GM18505 (cell line): ENCODE data around the gene TRIM40.

Source experiments
- ATAC-seq: cut with Tn5 transposase; IDR thresholded peaks from one replicate; pipeline ENCODE4 v1.9.1; 2021; ENCODE audit not compliant: unreplicated experiment
- POLR2A ChIP-seq: IDR thresholded peaks from 4 replicates; pipeline ENCODE4 v1.6.1; 2011; ENCODE audit warnings: borderline replicate concordance; ENCODE audit not compliant: insufficient read depth, insufficient read length; ENCODE audit errors: extremely low read depth

The TRIM40 gene

DNA sequence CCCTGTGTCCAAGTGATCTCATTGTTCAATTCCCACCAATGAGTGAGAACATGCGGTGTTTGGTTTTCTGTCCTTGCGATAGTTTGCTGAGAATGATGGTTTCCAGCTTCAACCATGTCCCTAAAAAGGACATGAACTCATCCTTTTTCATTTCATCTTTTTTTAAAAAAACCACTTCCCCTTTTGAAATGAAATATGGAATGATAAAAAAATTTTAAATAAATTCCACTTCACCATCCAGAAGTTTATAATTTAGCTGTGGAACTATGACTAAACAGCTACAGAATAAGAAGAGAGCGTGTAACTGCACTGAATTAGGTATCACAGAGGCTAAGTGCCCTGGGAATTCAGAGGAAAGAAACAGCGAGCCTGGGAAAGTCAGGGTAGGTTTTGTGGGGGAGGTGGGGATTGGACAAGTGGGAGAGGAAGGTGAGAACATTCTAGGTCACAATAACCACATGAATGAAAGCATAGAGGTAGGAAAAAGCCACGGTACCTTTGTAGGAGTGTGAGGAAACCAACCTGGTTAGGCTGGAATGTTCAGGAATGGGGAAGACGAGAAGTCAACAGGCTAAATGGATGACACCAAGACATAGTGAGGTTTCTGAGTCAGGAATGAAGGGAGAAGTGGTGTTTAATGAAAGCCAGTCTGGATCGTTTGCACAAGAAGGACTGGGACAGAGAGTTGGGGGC is 14.1 kb downstream of the TRIM40 start:
- ATAC-seq = no peak
- no peak for TF ChIP-seq POLR2A

DNA sequence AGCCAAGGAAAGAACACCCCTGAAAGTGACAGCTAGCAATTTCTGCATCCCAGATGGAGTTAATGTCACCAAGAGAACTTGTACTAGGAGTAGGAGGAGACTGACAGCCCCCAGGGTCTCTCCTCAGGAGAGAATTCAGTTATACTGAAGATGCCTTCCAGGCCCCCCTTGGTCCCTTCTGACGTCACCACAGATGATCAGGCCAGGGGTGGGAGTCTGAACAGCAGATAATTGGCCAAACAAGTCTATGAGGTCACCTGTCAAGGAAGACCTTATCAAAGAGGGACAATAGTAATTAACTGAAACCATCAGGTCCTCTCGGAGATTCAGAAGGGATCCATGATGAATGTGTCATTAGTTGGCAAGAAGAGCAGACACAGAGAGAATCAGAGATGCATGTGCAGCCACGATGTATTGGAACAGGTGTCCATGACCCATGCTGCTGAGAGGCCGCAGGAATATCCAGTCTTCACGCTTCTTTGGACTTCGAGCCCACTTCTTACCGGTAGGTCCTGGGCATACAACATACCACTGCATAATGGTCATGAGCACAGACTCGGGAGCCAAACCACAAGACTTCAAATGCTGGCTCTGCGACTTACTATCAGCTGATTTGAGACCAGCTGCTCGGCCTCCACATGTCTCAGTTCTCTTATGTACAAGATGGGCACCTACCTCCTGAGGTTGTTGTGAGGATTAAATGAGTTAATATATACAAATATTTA is 14.9 kb downstream of the TRIM40 start:
- ATAC-seq = no peak
- TF ChIP-seq POLR2A = no peak

DNA sequence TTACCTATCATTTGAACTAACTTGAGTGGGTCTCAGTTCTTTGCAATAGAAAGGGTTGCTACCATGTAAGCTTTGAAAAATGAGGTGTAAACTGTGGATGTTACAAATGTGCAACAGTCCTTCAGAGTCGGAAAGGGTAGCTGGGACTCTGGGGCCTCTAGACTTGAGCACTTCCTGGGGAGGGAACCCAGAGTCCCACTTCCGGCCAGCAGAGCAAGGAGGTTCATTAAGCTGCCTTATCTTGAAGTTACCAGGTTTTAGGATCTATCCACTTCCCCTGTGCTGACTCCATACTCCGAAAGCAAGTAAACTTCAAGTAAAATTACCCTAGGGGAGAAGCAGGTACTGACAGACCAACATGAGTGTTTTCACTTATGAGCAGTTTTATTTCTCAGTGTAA is 15.6 kb downstream of the TRIM40 start:
- no peak for ATAC-seq
- no peak for TF ChIP-seq POLR2A

DNA sequence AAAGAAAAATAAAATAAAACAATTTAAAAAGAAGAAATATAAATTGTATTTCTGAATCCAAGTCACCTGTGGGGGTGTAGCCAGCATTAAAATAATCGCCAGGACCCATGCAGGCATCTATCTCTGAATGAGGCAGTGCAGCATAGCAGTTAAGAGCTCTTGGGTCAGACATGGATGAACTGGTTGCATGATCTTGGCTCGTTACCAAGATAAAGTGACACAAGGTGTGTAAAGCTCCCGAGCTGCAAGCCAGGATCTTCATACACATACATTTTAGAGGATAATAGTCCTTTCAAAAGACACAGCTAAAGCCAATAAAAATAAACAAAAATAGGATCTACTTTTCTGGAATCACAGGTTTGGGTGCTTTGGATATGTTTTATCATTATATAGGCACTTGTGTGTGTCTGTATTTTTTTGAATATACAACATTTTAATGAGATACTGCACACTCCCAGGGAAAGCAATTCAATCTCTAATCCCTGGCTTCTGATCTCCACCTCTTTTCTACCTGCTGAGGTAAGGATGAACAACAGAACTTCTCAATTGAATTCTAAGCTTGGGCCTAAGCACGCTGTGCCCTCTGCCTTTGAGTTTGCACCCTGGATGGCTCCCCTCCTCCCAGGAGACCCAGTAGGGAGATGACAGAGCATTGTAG is 16.2 kb downstream of the TRIM40 start:
- no peak for TF ChIP-seq POLR2A

DNA sequence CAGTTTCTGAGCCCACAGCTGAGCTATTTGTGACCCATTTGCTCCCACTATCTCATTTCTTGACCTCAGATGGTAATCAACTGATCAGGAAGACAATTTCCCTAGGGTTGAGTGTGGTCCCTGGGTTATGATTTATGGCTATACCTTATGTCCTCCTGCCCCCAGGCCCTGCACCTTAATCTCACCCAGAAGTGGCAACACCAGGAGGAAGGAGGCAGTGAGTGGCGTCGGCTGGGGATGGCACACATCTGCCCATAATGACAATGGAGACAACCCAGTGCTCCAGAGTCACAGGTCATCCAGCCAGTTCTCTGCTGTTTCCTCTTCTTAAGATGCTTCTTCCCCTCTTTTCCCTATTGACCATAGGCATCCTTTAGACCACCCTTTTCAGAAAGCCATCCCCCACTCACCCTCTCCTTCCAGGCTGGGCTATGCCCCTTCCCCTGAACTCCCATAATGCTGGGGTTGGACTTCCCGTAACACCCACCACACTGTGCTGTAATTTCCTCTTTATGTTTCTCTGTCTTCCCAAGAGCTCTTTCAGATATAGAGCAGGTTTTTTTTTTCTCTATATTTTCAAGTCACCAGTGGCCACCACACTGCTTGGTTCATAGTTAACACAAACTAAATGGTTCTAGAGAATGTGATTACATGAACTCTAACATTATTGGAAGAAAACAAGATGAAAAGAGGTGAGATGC is 17.1 kb downstream of the TRIM40 start:
- no peak for ATAC-seq

More for the DNA sequence above, 16.2 kb downstream of the TRIM40 start:
- no peak for ATAC-seq

DNA sequence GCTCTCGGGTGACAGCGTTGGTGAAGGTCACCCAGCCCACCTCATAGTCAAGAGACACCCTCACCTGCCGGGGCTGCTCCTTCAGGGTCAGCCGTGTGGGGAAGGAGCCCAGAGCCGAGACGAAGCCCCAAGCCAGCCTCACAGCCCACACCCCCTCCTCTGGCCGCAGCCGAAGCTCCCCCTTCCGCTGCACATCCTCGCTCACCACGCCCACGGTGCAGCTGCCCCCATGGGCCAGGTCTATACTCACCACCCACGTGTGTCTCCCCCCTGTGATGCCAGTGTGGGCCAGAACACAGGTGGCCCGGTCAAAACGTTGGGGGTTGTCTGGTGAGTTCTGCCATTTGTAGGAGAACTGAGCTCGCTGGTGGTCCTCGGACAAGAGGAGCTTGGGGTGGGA is 18.1 kb downstream of the TRIM40 start:
- no peak for TF ChIP-seq POLR2A
- ATAC-seq = no peak

More for the DNA sequence above, 17.1 kb downstream of the TRIM40 start:
- TF ChIP-seq POLR2A = no peak

DNA sequence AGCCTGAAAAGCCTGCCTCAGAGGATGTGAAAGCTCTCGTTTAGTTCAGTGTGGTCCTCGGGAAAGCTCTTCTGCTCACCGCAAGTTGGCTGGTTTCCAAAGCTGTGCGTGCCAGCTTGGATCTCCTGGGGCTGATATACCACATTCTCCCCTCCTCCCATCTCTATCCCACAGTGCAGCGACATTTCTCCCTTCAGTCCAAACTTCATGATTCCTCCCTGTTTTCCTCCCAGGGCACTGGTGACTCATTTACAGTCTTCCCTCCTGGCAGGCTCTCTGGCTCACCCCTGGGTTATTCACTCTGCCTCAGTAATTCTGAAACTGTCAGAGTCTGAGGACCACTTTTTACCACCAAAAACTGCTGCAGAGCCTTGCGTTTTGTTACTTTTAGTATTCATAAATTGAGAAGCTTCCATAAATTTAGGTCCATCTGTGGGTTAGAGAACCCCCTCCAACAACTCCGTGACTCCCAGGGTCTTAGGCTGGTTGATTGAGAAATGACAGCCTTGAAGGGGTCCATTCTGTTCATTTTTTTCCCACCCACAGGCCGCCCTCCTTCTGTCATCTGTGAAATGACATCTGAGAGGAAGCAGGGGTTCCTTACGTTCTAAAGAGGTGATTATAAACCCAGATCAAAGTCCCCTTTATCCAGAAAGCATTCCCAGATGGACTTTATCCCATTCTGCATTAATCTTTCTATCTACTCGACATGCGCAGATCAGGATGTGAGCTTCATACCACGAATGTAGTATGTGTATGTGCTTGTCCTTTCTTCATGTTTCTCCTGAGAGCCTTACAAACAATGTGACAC is 19.0 kb downstream of the TRIM40 start:
- no peak for TF ChIP-seq POLR2A
- ATAC-seq = no peak

DNA sequence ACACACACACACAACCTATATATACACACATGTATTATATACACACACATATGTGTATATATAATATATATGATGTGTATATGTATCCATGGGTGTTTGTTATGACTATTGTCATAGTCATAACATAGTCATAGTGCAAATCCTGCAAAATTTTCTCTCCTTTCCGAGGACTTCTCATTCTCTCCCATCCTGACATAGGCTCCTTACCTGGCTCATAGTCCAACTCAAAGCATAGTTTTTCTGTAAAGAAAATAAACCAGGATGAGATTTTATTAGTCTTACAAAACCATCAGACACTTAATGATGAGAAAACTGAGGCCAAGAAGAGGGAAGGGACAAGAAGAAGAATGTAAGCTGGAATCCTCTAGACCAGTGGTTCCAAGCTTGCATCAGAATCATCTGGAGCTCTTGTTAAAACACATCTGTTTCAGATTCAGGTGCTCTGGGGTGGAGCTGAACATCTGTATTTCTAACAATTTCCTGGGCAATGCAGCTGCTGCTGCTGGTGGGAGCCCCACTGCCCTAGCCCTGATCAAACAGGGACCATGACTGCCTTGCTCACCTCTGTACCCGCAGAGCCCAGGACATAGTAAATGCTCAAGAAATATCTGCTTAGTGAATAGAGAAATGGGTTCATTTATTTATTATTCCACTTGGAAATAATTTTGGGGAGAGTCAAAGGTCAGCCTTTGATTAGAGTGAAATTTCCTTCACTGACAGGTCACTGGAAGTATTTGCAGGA is 19.8 kb downstream of the TRIM40 start:
- ATAC-seq = no peak
- TF ChIP-seq POLR2A = no peak

DNA sequence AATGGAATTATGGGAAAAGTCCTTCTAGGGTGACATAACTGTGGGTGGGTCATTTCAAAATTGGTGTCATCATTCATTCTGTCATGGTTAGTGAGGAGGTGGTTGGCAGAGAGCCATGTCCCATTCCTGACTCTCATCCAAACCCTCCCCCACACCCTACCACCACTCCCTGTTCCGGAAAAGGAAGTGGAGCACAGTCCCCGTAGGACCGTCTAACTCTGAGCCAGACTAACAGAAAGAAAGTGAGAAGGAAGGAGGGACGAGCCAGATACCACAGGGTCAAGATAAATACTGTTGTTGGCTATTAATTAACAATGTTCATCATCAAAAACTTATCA is 20.3 kb downstream of the TRIM40 start:
- TF ChIP-seq POLR2A = no peak
- no peak for ATAC-seq

DNA sequence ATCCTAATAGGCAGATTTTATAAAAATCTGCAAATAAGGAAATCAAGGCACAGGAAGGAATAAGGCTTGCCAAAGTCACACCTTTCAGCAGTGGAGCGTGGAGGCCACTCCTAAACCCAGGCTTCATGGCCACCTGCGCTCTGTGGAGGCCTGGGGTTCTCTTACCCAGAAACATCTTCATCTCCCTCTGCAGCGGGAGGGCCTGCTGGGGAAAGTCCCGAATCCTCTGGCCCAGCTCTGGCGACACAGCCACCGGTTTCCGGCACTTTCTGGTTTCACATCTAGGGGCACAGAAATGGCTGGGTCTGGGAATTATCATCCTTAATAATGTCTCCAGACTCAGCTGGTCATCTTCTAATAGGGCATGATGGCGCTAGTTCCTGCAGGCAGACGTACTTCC is 20.8 kb downstream of the TRIM40 start:
- ATAC-seq = no peak
- no peak for TF ChIP-seq POLR2A

DNA sequence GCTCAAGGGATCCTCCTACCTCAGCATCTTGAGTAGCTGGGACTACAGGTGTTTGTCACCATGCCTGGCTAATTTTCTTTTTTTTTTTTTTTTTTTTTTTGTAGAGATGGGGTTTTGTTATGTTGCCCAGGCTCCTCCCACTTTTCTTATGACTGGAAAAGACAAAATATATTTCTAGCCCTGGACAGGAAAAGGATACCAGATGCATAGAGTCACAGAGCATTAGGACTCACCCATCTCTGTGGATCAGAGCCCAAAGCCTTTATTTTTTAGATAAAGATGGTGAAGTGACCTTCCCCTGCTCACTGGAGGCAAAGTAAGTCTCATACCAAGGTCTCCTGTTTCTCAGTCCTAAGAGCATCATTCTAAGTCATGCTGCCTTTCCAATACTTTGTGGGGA is 21.6 kb downstream of the TRIM40 start:
- TF ChIP-seq POLR2A = no peak
- ATAC-seq = no peak

DNA sequence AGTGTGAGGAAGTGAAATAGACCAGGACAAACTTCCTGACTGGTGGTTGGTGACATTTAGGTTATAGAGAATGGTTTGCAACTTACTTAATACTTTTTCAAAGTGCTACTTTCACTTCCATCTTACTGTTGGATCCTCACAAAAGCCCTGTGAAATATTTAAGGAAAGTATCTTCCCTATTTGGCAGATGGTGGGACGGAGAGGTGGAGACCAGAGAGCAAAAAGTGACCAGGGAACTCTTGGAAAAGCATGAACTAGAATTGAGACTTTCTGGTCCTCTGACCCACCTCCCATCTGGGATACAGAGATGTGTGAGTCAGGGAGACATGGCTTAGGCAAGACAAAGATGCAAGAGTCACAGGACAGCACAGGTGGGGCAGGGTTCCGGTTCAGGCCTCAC is 22.1 kb downstream of the TRIM40 start:
- TF ChIP-seq POLR2A = no peak
- ATAC-seq = no peak
